GM21825 (cell line): ENCODE data around the gene ZNF555.

ENCODE experiments used
- ATAC-seq: cut with Tn5 transposase; IDR thresholded peaks from one replicate; pipeline ENCODE4 v1.9.1; 2021; ENCODE audit warnings: mild to moderate bottlenecking, moderate library complexity; ENCODE audit not compliant: unreplicated experiment

Gene ZNF555

GRCh38 chr19:2822846-2823245 is 18.4 kb upstream of the ZNF555 start:
- no peak for ATAC-seq

GRCh38 chr19:2823646-2824045 is 17.6 kb upstream of the ZNF555 start:
- no peak for ATAC-seq

- ATAC-seq, result no peak
These were observed 17.1 kb upstream of the ZNF555 start for GRCh38 chr19:2824129-2824528.

- ATAC-seq, result no peak
These were observed 14.3 kb upstream of the ZNF555 start for GRCh38 chr19:2827022-2827421.

GRCh38 chr19:2827840-2828489 is 13.3 kb upstream of the ZNF555 start:
- ATAC-seq, result no peak

- ATAC-seq, result no peak
These were observed 6.9 kb upstream of the ZNF555 start for GRCh38 chr19:2834294-2834871.

- no peak for ATAC-seq
These were observed 3.8 kb upstream of the ZNF555 start for GRCh38 chr19:2837430-2837829.

GRCh38 chr19:2841855-2842574 is 740 bp downstream of the ZNF555 start:
- peak; percentile 23 for ATAC-seq

- no peak for ATAC-seq
These were observed 3.8 kb downstream of the ZNF555 start for GRCh38 chr19:2845107-2845506.

- no peak for ATAC-seq
These were observed 5.1 kb downstream of the ZNF555 start for GRCh38 chr19:2846180-2846894.

GRCh38 chr19:2847507-2847906 is 6.2 kb downstream of the ZNF555 start:
- no peak for ATAC-seq

GRCh38 chr19:2848616-2849015 is 7.3 kb downstream of the ZNF555 start:
- ATAC-seq, result no peak

- ATAC-seq, result no peak
These were observed 9.1 kb downstream of the ZNF555 start for GRCh38 chr19:2850256-2850925.

GRCh38 chr19:2852598-2852997 is 11.3 kb downstream of the ZNF555 start:
- no peak for ATAC-seq

GRCh38 chr19:2853015-2853606 is 11.8 kb downstream of the ZNF555 start:
- no peak for ATAC-seq

GRCh38 chr19:2854849-2855248 is 13.6 kb downstream of the ZNF555 start:
- no peak for ATAC-seq

GRCh38 chr19:2856457-2857050 is 15.3 kb downstream of the ZNF555 start:
- ATAC-seq, result no peak

GRCh38 chr19:2858864-2859263 is 17.6 kb downstream of the ZNF555 start:
- ATAC-seq, result no peak

- ATAC-seq, result no peak
These were observed 22.5 kb downstream of the ZNF555 start for GRCh38 chr19:2863816-2864215.

GRCh38 chr19:2865334-2866100 is 24.2 kb downstream of the ZNF555 start:
- no peak for ATAC-seq
